HepG2 (cell line): ENCODE measurements around the gene SLC50A1. TPM values are rescaled to one million over a fixed set of nuclear protein-coding genes. Genes with fewer than 3 reads are reported as not detected.

Experiments used
- ATAC-seq: fragments of 200-7000 bp; cut with Tn5 transposase; 3 replicates; pipeline ENCODE4 v1.9.1; 2020; ENCODE audit warnings: mild to moderate bottlenecking, moderate library complexity
- BruUV-seq: library from RNA; stranded (reverse); fragments of 400-500 nt; replicated peaks from 2 replicates; lab custom pipeline; 2021; lab: Mats Ljungman, UMichigan
- CTCF ChIA-PET: fragments of 300-600 bp; formaldehyde crosslinking; extraction: SDS; loops from one replicate; lab custom pipeline; 2021; ENCODE audit warnings: low total read pairs, inconsistent platforms, low intra/inter-chr PET ratio; lab: Yijun Ruan, JAX
- POLR2A ChIA-PET: fragments of 350-600 bp; sonication (Branson Sonifier 250); formaldehyde crosslinking; loops from one replicate; lab custom pipeline; 2020; ENCODE audit warnings: antibody characterized with exemption, inconsistent platforms; lab: Yijun Ruan, JAX
- DNase-seq: peaks from one replicate; pipeline ENCODE4 v3.0.0-alpha.2; 2015; ENCODE audit warnings: low spot score
- FAIRE-seq: peaks from 3 replicates; lab custom pipeline; 2011; peaks lifted over from hg19 to GRCh38; lab: Jason Lieb, UNC
- H2AFZ ChIP-seq: one replicate; pipeline ENCODE4 v1.6.1; 2011; ENCODE audit warnings: low read length, inconsistent platforms
- H3K27ac ChIP-seq: fragments of 300-600 bp; 3 replicates; pipeline ENCODE4 v1.8.0; 2011; ENCODE audit warnings: mixed run types, mild to moderate bottlenecking, mixed read lengths, low read length, inconsistent platforms; ENCODE audit not compliant: insufficient read depth; ENCODE audit errors: extremely low read length
- H3K27me3 ChIP-seq, 2 experiments: fragments of 200-600 bp in 1 of 2; 2 replicates in 1 of 2; 3 replicates in 1 of 2; pipeline versions ENCODE4 v1.6.0 to v1.8.0; 2011; ENCODE audit warnings: low read length in 2 of 2, mild to moderate bottlenecking in 2 of 2, moderate library complexity in 2 of 2, inconsistent platforms in 1 of 2; ENCODE audit not compliant: insufficient read depth in 2 of 2, control insufficient read depth in 1 of 2
- H3K36me3 ChIP-seq, 2 experiments: fragments of 200-600 bp in 1 of 2; replicated peaks in 1 of 2; 2 replicates in 1 of 2; 3 replicates in 1 of 2; pipeline versions ENCODE4 v1.5.1 to v1.8.0; 2011; ENCODE audit warnings: low read length in 2 of 2, inconsistent platforms in 1 of 2; ENCODE audit not compliant: insufficient read depth in 2 of 2, control insufficient read depth in 1 of 2
- H3K4me1 ChIP-seq: 2 replicates; pipeline ENCODE4 v1.5.1; 2012; ENCODE audit warnings: low read length, inconsistent platforms; ENCODE audit not compliant: insufficient read depth
- H3K4me2 ChIP-seq: 2 replicates; pipeline ENCODE4 v1.6.0; 2011; ENCODE audit warnings: low read depth, low read length, inconsistent platforms
- H3K4me3 ChIP-seq, 3 experiments: fragments of 200-600 bp in 1 of 3; sonication (generic), shearing (Covaris generic) in 1 of 3; replicated peaks in 1 of 3; 2 replicates each; pipeline ENCODE4 v1.5.1; 2011 to 2016; ENCODE audit warnings: low read length in 3 of 3, inconsistent platforms in 2 of 3, low read depth in 2 of 3, mild to moderate bottlenecking in 2 of 3, control low read depth in 1 of 3, mixed read lengths in 1 of 3; ENCODE audit not compliant: insufficient read depth in 1 of 3
- H3K79me2 ChIP-seq: one replicate; pipeline ENCODE4 v1.6.1; 2011; ENCODE audit warnings: low read length, inconsistent platforms; ENCODE audit not compliant: insufficient read depth
- H3K9ac ChIP-seq: 2 replicates; pipeline ENCODE4 v1.6.0; 2011; ENCODE audit warnings: mild to moderate bottlenecking, low read depth, low read length, inconsistent platforms; ENCODE audit not compliant: insufficient read depth
- H3K9me3 ChIP-seq: 2 replicates; pipeline ENCODE4 v1.5.1; 2012; ENCODE audit warnings: mild to moderate bottlenecking, low read length
- H4K20me1 ChIP-seq: 2 replicates; pipeline ENCODE4 v1.6.0; 2011; ENCODE audit warnings: inconsistent platforms, mild to moderate bottlenecking, low read length, moderate library complexity; ENCODE audit not compliant: insufficient read depth
- CEBPG ChIP-seq: IDR thresholded peaks from 2 replicates; pipeline ENCODE4 v1.6.1; 2016
- NCOA5 ChIP-seq: sonication (generic); formaldehyde crosslinking; IDR thresholded peaks from 2 replicates; pipeline ENCODE4 v1.4.0; 2020; ENCODE audit warnings: missing genetic modification reagents
- SMAD1 ChIP-seq: sonication (generic); formaldehyde crosslinking; IDR thresholded peaks from 2 replicates; pipeline ENCODE4 v1.4.0; 2020; ENCODE audit warnings: missing genetic modification reagents, low read depth, mild to moderate bottlenecking, borderline replicate concordance
- XBP1 ChIP-seq: sonication (generic); formaldehyde crosslinking; IDR thresholded peaks from 2 replicates; pipeline ENCODE4 v1.5.0; 2020; ENCODE audit warnings: missing genetic modification reagents
- YEATS4 ChIP-seq: sonication (generic); formaldehyde crosslinking; IDR thresholded peaks from 2 replicates; pipeline ENCODE4 v1.4.0; 2020; ENCODE audit warnings: missing genetic modification reagents, borderline replicate concordance
- ZFP62 ChIP-seq: sonication (generic); formaldehyde crosslinking; IDR thresholded peaks from 2 replicates; pipeline ENCODE4 v1.4.0; 2020; ENCODE audit warnings: missing genetic modification reagents
- ZNF382 ChIP-seq: sonication (generic); formaldehyde crosslinking; IDR thresholded peaks from 2 replicates; pipeline ENCODE4 v1.5.0; 2020; ENCODE audit warnings: missing genetic modification reagents, mild to moderate bottlenecking, borderline replicate concordance
- ZNF546 ChIP-seq: sonication (generic); formaldehyde crosslinking; conservative IDR thresholded peaks from 2 replicates; pipeline ENCODE4 v1.8.1; 2023; ENCODE audit warnings: mild to moderate bottlenecking, missing genetic modification reagents
- ZNF782 ChIP-seq: sonication (generic); formaldehyde crosslinking; IDR thresholded peaks from 2 replicates; pipeline ENCODE4 v1.4.0; 2020; ENCODE audit warnings: missing genetic modification reagents, mild to moderate bottlenecking, borderline replicate concordance
- ZNF841 ChIP-seq: sonication (generic); formaldehyde crosslinking; IDR thresholded peaks from 2 replicates; pipeline ENCODE4 v1.8.1; 2023; ENCODE audit warnings: missing genetic modification reagents, borderline replicate concordance
- ZSCAN30 ChIP-seq: sonication (generic); formaldehyde crosslinking; IDR thresholded peaks from 2 replicates; pipeline ENCODE4 v1.5.0; 2020; ENCODE audit warnings: mild to moderate bottlenecking, missing genetic modification reagents
- WGBS: methylation state at CpG from one replicate; pipeline ENCODE4 v1.1.6; 2017; ENCODE audit warnings: low lambda C conversion rate; 5-methylcytosine and 5-hydroxymethylcytosine counted together
- in situ Hi-C: cut with HindIII; loops from 2 replicates; pipeline ENCODE4 v1.10.0; 2017; ENCODE audit warnings: low pct_unique_long_range_greater_than_20kb; ENCODE audit not compliant: extremely low pct_ligation_motif_present
- intact Hi-C: fragments of 100-400 bp; cut with micrococcal nuclease; formaldehyde crosslinking; loops from one replicate; pipeline ENCODE4 v1.10.0; 2022; ENCODE audit not compliant: unreplicated experiment
- polyA plus RNA-seq, 8 experiments: library from polyadenylated mRNA; depleted of rRNA in 3 of 8; stranded (reverse) in 7 of 8; unstranded in 1 of 8; fragments of >200 nt; fragmentation: Illumina TruSeq in 4 of 8; extraction: Trizol in 4 of 8; gene quantifications; 2 replicates each; pipeline versions ENCODE4 v1.2.1 to v1.2.3, GENCODE V29; 2011 to 2016; ENCODE audit warnings: low read depth in 4 of 8, missing spikeins in 1 of 8, mixed read lengths in 1 of 8; ENCODE audit not compliant: insufficient read depth in 1 of 8
- total RNA-seq, 5 experiments: library from RNA; depleted of rRNA; stranded (reverse); fragments of >200 nt; fragmentation: Illumina TruSeq; extraction: Trizol; gene quantifications; 2 replicates each; pipeline ENCODE4 v1.2.3, GENCODE V29; 2016; ENCODE audit warnings: low read depth in 1 of 5

The SLC50A1 gene
- total and polyA plus RNA-seq, 2 of the 13 experiments (the other 11 are each of a cell fraction or from before 2014, with no cell fraction given) = 22.5 to 46.8 TPM

GRCh38 chr1:155186794-155187455, 51.3 kb downstream of the SLC50A1 start:
- Histone ChIP-seq H3K9me3 (no peaks in the 10 kb centered on the region), H2AFZ (no peak overlapping the region), H3K4me3 (no peak overlapping the region)
- CTCF ChIA-PET = no interaction called here
- TF ChIP-seq ZNF382 (CRISPR knock-in tag) (no peak), XBP1 (CRISPR knock-in tag) (no peak), ZNF782 (CRISPR knock-in tag) (no peak), NCOA5 (CRISPR knock-in tag) (no peak), YEATS4 (no peak), CEBPG (no peak), SMAD1 (CRISPR knock-in tag) (no peak), ZFP62 (CRISPR knock-in tag) (no peak), ZNF841 (no peak), ZSCAN30 (no peak), ZNF546 (no peak)
- TF ChIP-seq, all 625 proteins: peak for 0
- FAIRE-seq (no peak), ATAC-seq (peak; percentile 18), DNase-seq (no peak)
- peaks cover 7 to 55% of the 10 kb centered on the region in 2 experiments; a peak in 4 of 5 replicates for H3K27me3 ChIP-seq
- no peak overlapping the region for H3K27ac ChIP-seq
- H3K9ac ChIP-seq = no peak overlapping the region
- H3K4me2 ChIP-seq = no peak overlapping the region
- peaks cover 14% of the 10 kb centered on the region; the same call in 1 of the 2 replicates for H3K4me1 ChIP-seq
- in situ Hi-C loops = no loop called here
- BruUV-seq = no TSS peak
- POLR2A ChIA-PET = no interaction called here
- 13% methylated on average over 9 of the region's 14 CpGs for WGBS
- no peaks in the 10 kb centered on the region for H3K79me2 ChIP-seq
- intact Hi-C loops = no loop called here
- no peaks in the 10 kb centered on the region for H3K36me3 ChIP-seq
- no peaks in the 10 kb centered on the region for H4K20me1 ChIP-seq
